ENCODE measurements around the gene FRRS1.
"Not testable (repeated sequence)": the region's sequence is repeated elsewhere in the genome, so short reads cannot be mapped to it uniquely, and the experiment has no call there.

FRRS1 gene

GRCh38 chr1:99764909-99765308 lies 1.5 kb downstream of the FRRS1 start:
- no peak for DNase-seq (ENCODE audit: low read depth)

- no peak for DNase-seq (ENCODE audit: low read depth)
Observed at GRCh38 chr1:99764439-99764838, 2.0 kb downstream of the FRRS1 start.

GRCh38 chr1:99763956-99764355 lies 2.5 kb downstream of the FRRS1 start:
- peak; percentile 3 for DNase-seq (ENCODE audit: low read depth)

- DNase-seq (ENCODE audit: low read depth) = no peak
Observed at GRCh38 chr1:99761774-99762173, 4.7 kb downstream of the FRRS1 start.

GRCh38 chr1:99759518-99760160 lies 6.8 kb downstream of the FRRS1 start:
- DNase-seq (ENCODE audit: low read depth) = no peak

- not testable (repeated sequence) for DNase-seq (ENCODE audit: low read depth)
Observed at GRCh38 chr1:99758686-99759517, 7.5 kb downstream of the FRRS1 start.

GRCh38 chr1:99758073-99758511 lies 8.3 kb downstream of the FRRS1 start:
- DNase-seq (ENCODE audit: low read depth) = peak; percentile 29

- peak; percentile 48 for DNase-seq (ENCODE audit: low read depth)
Observed at GRCh38 chr1:99756598-99756997, 9.8 kb downstream of the FRRS1 start.

- no peak for DNase-seq (ENCODE audit: low read depth)
Observed at GRCh38 chr1:99755664-99756063, 10.8 kb downstream of the FRRS1 start.

- DNase-seq (ENCODE audit: low read depth) = no peak
Observed at GRCh38 chr1:99754697-99755096, 11.7 kb downstream of the FRRS1 start.

GRCh38 chr1:99754055-99754626 lies 12.3 kb downstream of the FRRS1 start:
- no peak for DNase-seq (ENCODE audit: low read depth)

GRCh38 chr1:99751877-99752504 lies 14.4 kb downstream of the FRRS1 start:
- DNase-seq (ENCODE audit: low read depth) = no peak

- DNase-seq (ENCODE audit: low read depth) = no peak
Observed at GRCh38 chr1:99749504-99750347, 16.7 kb downstream of the FRRS1 start.

GRCh38 chr1:99748419-99748818 lies 18.0 kb downstream of the FRRS1 start:
- no peak for DNase-seq (ENCODE audit: low read depth)

GRCh38 chr1:99745684-99746083 lies 20.8 kb downstream of the FRRS1 start:
- DNase-seq (ENCODE audit: low read depth) = no peak

- DNase-seq (ENCODE audit: low read depth) = no peak
Observed at GRCh38 chr1:99745061-99745460, 21.4 kb downstream of the FRRS1 start.

- no peak for DNase-seq (ENCODE audit: low read depth)
Observed at GRCh38 chr1:99740141-99740540, 26.3 kb downstream of the FRRS1 start.

GRCh38 chr1:99738858-99739465 lies 27.5 kb downstream of the FRRS1 start:
- DNase-seq (ENCODE audit: low read depth) = no peak

- DNase-seq (ENCODE audit: low read depth) = peak; percentile 73
Observed at GRCh38 chr1:99737016-99737415, 29.4 kb downstream of the FRRS1 start.

- DNase-seq (ENCODE audit: low read depth) = no peak
Observed at GRCh38 chr1:99735852-99736251, 30.6 kb downstream of the FRRS1 start.

- DNase-seq (ENCODE audit: low read depth) = no peak
Observed at GRCh38 chr1:99731384-99731783, 35.1 kb downstream of the FRRS1 start.
